ENCODE results near the gene MYORG.
"Not testable (repeated sequence)": the region's sequence is repeated elsewhere in the genome, so short reads cannot be mapped to it uniquely, and the experiment has no call there.

The MYORG gene

GRCh38 chr9:34370970-34371880, 5.5 kb downstream of the MYORG start:
- intact Hi-C loops (cut with DNase I): no loop called here

GRCh38 chr9:34370335-34370969, 6.2 kb downstream of the MYORG start:
- intact Hi-C loops (cut with DNase I): no loop called here
- DNase-seq: peak in 1 of 10 donors; percentile 77

More at GRCh38 chr9:34370970-34371880, 5.5 kb downstream of the MYORG start:
- DNase-seq: peak in 1 of 10 donors; percentile 86

- DNase-seq: no peak
- intact Hi-C loops (cut with DNase I): no loop called here
These were observed 7.1 kb downstream of the MYORG start for GRCh38 chr9:34369636-34370035.

- DNase-seq; intact Hi-C loops (cut with DNase I): not testable (repeated sequence)
These were observed 7.9 kb downstream of the MYORG start for GRCh38 chr9:34368796-34369195.

- intact Hi-C loops (cut with DNase I); DNase-seq: not testable (repeated sequence)
These were observed 8.8 kb downstream of the MYORG start for GRCh38 chr9:34367751-34368410.

DNA sequence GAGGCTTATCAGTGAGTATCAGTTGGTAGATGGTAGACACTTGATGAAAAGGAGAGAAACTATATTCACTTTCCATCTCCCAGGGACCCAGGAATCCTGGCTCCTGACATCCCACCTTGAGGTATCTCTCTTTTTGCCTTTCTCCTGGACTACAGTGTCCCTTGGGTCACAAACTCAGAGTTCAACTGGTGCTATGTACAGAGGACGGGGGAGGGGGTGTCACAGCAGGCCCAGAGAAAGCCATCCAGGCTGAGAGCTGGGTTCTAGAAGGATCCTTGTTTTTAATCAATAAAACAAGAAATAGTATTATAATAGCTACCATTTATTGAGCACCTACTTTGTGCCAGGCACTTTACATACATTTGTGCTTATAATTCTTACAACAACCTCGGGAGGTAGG, 10.3 kb downstream of the MYORG start:
- intact Hi-C loops (cut with DNase I): no loop called here
- DNase-seq: no peak

DNA sequence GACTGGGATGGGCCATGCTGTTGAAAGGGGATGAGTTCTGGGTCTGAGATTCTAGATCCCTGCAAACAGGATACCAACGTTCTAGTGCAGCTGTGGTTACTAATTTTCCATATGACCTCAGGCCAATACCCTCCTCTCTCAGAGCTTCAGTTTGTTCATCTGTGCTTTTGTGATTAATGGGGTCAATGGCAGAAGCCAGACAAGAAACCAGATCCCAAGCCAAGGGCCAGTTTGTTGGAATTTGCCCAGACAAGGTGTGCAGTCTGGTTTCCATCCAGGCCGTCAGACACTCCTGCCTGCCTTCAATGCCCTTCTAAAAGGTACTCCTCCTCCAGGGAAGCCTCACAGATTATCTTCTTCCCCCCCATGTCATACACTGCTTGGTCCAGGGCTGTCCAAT, 11.4 kb downstream of the MYORG start:
- DNase-seq: no peak
- intact Hi-C loops (cut with DNase I): no loop called here

DNA sequence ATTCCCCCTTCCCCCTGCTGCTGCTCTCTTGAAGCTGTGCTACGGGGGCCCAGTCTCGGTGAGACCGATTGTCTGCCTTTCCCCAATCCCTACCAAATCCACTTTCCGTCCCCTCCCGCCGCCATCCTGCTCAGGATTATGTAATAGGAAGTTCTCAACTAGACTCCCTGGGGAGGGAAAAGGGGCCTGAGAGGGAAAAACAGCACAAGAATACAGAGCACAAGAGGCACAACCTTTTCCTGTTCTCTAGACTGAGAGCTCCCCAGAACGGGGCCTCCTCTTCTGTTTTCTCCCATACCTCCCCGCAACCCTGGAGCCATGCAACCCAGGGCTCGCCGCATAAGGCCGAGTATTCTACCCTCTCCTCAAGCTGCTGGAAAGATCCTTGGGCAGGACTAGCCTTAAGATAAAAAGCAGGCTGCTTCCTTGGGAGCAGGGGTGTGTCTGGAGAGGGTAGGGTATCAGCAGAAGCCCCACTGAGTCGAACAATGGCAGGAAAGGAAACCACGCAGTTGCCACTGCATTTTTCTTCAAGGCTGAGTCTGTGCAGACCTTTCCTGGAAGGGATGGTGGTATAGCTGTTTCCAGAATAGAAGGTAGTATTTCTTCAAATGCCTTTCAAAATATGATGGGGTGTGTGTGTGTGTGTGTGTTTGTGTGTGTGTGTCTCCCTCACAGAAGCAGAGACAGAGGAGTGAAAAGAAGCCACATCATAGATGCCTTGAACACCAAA, 12.9 kb downstream of the MYORG start:
- intact Hi-C loops (cut with DNase I): no loop called here
- DNase-seq: no peak

GRCh38 chr9:34362614-34363214, 14.0 kb downstream of the MYORG start:
- intact Hi-C loops (cut with DNase I): no loop called here
- DNase-seq: no peak

- intact Hi-C loops (cut with DNase I); DNase-seq: not testable (repeated sequence)
These were observed 23.7 kb downstream of the MYORG start for GRCh38 chr9:34352957-34353356.

GRCh38 chr9:34352122-34352652, 24.5 kb downstream of the MYORG start:
- DNase-seq; intact Hi-C loops (cut with DNase I): not testable (repeated sequence)

DNA sequence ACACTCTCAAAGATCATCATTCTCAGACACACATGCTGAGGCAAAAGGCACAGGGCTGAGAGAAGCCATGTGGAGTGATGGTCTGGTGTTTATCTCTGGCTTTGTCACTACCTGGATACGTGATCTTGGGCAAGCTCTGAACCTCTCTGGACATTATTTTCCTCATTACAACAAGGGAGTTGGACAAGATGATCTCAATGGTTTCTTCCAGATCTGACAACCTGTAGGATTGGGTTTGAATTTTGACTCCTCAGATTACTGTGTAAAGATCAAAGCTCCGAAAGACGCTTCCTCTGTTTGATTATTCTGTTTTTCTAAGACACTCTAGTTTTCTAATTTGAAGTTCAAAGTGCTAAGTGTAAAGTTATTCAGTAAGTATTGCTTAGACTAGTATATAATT, 27.4 kb downstream of the MYORG start:
- intact Hi-C loops (cut with DNase I): no loop called here
- no peak for DNase-seq

- intact Hi-C loops (cut with DNase I): no loop called here
These were observed 28.9 kb downstream of the MYORG start for GRCh38 chr9:34347800-34348158.

GRCh38 chr9:34346873-34347799, 29.6 kb downstream of the MYORG start:
- DNase-seq: no peak
- intact Hi-C loops (cut with DNase I): no loop called here

More at GRCh38 chr9:34347800-34348158, 28.9 kb downstream of the MYORG start:
- no peak for DNase-seq

DNA sequence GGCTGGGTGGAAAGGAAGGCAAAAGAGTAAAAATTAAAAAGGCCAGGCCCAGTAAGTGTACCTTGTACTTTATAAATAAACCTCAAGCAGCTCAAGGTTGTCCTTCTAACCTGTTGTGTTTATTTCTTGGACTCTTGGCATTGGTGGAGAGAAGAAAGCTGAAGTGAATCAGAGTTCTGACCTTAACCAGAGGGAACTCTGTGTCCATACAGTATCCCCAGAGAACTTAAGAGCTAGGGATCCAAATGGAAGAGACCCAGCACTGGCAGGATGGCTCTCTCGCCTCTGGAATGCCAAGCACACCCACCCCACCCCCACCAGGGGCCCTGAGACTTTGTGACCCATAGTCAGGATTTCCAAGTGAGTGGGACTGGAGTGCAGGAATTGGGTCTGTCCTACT, 33.1 kb downstream of the MYORG start:
- intact Hi-C loops (cut with DNase I): no loop called here
- no peak for DNase-seq

- intact Hi-C loops (cut with DNase I): no loop called here
- peak in 9 of 10 donors; percentile 16 to 91 (median 62) for DNase-seq
These were observed 33.6 kb downstream of the MYORG start for GRCh38 chr9:34343090-34343489.

DNA sequence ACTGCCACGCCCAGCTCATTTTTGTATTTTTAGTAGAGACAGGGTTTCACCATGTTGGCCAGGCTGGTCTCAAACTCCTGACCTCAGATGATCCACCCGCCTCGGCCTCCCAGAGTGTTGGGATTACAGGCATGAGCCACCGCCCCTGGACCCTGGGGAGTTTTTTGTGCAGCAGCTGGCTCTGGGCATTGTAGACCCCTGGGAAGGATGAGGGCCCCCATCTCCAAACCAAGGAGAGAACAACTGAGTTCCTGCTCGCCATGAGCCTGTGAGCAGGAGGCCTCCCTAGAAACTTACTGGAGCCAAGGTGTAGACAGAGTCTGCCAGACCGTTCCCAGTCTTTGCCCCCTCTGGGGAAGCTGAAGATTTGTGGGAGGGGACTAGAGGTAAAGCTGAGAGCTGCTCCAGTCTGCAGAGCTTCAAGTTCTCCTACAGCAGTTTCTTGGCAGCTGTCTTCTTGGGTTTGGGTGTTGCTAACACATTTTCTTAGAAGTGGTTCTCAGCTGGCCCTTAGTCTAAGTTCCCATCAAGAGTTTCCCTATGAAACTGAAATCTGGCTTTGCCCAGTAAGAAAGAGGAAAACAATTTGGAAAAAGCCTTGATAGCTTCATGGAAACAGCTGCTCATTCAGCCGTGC, 34.9 kb downstream of the MYORG start:
- intact Hi-C loops (cut with DNase I): no loop called here
- no peak for DNase-seq

- intact Hi-C loops (cut with DNase I): no loop called here
- peak in 4 of 10 donors; percentile 13 to 38 (median 26) for DNase-seq
These were observed 37.9 kb downstream of the MYORG start for GRCh38 chr9:34338665-34339385.

Data from posterior cingulate gyrus (tissue), 11 donors.